Vagina (tissue), 2 donors: ENCODE data around the gene TEKTIP1.

ENCODE experiments used
- POLR2A ChIP-seq, 2 donors: fragments of 450-650 bp; IDR thresholded peaks; one replicate each; pipeline ENCODE4 v1.6.1; 2017; ENCODE audit warnings: antibody characterized with exemption in 2 of 2, mild to moderate bottlenecking in 2 of 2, moderate library complexity in 2 of 2
- POLR2AphosphoS5 ChIP-seq, 2 donors: sonication (generic); formaldehyde crosslinking; IDR thresholded peaks; one replicate each; pipeline ENCODE4 v1.9.0; 2017; ENCODE audit warnings: antibody characterized with exemption in 2 of 2, mild to moderate bottlenecking in 2 of 2, low read depth in 1 of 2; ENCODE audit not compliant: insufficient read depth in 1 of 2
- TF ChIP-seq, protein P1 (sequence below), 3 experiments: fragments of 450-650 bp in 2 of 3; fragments of 200-600 bp in 1 of 3; sonication (generic) in 1 of 3; IDR thresholded peaks; one replicate each; pipeline ENCODE4 v1.5.1; 2017 to 2019; ENCODE audit warnings: antibody characterized with exemption in 3 of 3, mild to moderate bottlenecking in 2 of 3, moderate library complexity in 2 of 3

DNA sequence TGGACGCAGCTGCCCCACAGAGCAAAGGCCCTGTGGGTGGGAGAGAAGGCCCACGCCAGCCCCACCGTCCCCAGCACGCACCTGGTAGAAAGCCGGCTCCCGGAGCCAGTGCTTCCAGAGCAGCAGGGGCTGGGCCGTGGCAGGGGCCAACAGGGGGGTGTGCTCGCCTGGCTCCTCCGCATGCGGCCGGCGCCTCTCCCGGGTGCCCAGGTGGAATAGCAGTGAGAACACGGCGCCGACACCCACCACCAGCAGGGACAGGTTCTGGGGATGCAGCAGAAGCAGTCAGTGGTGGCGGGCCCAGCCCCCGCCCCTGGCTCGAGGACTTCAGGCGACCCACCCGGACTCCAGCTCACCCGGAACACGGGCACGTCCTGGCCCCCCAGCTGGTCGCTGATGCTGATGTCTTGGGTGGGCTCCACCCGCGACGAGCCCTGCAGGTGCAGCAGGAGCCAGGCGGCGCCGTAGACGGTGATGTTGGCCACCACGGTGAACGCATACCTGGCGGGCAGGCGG is 8.9 kb downstream of the TEKTIP1 start:
- TF ChIP-seq, protein P1, sequence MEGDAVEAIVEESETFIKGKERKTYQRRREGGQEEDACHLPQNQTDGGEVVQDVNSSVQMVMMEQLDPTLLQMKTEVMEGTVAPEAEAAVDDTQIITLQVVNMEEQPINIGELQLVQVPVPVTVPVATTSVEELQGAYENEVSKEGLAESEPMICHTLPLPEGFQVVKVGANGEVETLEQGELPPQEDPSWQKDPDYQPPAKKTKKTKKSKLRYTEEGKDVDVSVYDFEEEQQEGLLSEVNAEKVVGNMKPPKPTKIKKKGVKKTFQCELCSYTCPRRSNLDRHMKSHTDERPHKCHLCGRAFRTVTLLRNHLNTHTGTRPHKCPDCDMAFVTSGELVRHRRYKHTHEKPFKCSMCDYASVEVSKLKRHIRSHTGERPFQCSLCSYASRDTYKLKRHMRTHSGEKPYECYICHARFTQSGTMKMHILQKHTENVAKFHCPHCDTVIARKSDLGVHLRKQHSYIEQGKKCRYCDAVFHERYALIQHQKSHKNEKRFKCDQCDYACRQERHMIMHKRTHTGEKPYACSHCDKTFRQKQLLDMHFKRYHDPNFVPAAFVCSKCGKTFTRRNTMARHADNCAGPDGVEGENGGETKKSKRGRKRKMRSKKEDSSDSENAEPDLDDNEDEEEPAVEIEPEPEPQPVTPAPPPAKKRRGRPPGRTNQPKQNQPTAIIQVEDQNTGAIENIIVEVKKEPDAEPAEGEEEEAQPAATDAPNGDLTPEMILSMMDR (IDR thresholded peaks at IDR 0.05): no peak
- TF ChIP-seq POLR2A (IDR thresholded peaks at IDR 0.05) (no peak), POLR2AphosphoS5 (IDR thresholded peaks at IDR 0.05; ENCODE audit: insufficient read depth in 1 of 2, low read depth in 1 of 2) (no peak)
